HG03342 (cell line): ENCODE results near the gene IRS2.

Source experiments
- ATAC-seq: cut with Tn5 transposase; IDR thresholded peaks from one replicate; pipeline ENCODE4 v1.9.1; 2021; ENCODE audit warnings: mild to moderate bottlenecking, moderate library complexity; ENCODE audit not compliant: unreplicated experiment

Gene IRS2

GRCh38 chr13:109782823-109783431 lies 3.5 kb downstream of the IRS2 start:
- ATAC-seq = no peak

- no peak for ATAC-seq
Measured at GRCh38 chr13:109782066-109782822, 4.1 kb downstream of the IRS2 start.

GRCh38 chr13:109781384-109782065 lies 4.9 kb downstream of the IRS2 start:
- no peak for ATAC-seq

GRCh38 chr13:109780845-109781383 lies 5.5 kb downstream of the IRS2 start:
- ATAC-seq = no peak

GRCh38 chr13:109779876-109780510 lies 6.4 kb downstream of the IRS2 start:
- no peak for ATAC-seq

GRCh38 chr13:109779074-109779473 lies 7.3 kb downstream of the IRS2 start:
- no peak for ATAC-seq

GRCh38 chr13:109778102-109778542 lies 8.3 kb downstream of the IRS2 start:
- ATAC-seq = no peak

GRCh38 chr13:109776575-109776974 lies 9.8 kb downstream of the IRS2 start:
- peak; percentile 45 for ATAC-seq

GRCh38 chr13:109773786-109774185 lies 12.6 kb downstream of the IRS2 start:
- ATAC-seq = no peak

GRCh38 chr13:109773276-109773675 lies 13.1 kb downstream of the IRS2 start:
- no peak for ATAC-seq

GRCh38 chr13:109771926-109772325 lies 14.5 kb downstream of the IRS2 start:
- no peak for ATAC-seq

GRCh38 chr13:109770436-109770835 lies 15.9 kb downstream of the IRS2 start:
- no peak for ATAC-seq

GRCh38 chr13:109769921-109770320 lies 16.5 kb downstream of the IRS2 start:
- ATAC-seq = no peak

GRCh38 chr13:109769275-109769674 lies 17.1 kb downstream of the IRS2 start:
- ATAC-seq = no peak

GRCh38 chr13:109768616-109769015 lies 17.8 kb downstream of the IRS2 start:
- no peak for ATAC-seq

GRCh38 chr13:109768176-109768575 lies 18.2 kb downstream of the IRS2 start:
- no peak for ATAC-seq

GRCh38 chr13:109767023-109767422 lies 19.4 kb downstream of the IRS2 start:
- ATAC-seq = no peak

GRCh38 chr13:109764470-109765291 lies 21.7 kb downstream of the IRS2 start:
- ATAC-seq = no peak

- no peak for ATAC-seq
Measured at GRCh38 chr13:109764045-109764444, 22.3 kb downstream of the IRS2 start.

- ATAC-seq = no peak
Measured at GRCh38 chr13:109762791-109763190, 23.6 kb downstream of the IRS2 start.
